Measurements from ENCODE around the gene IL13RA2.

GRCh38 chrX:115023139-115023538 is 5.7 kb upstream of the IL13RA2 start:
- TF ChIP-seq, protein P1, sequence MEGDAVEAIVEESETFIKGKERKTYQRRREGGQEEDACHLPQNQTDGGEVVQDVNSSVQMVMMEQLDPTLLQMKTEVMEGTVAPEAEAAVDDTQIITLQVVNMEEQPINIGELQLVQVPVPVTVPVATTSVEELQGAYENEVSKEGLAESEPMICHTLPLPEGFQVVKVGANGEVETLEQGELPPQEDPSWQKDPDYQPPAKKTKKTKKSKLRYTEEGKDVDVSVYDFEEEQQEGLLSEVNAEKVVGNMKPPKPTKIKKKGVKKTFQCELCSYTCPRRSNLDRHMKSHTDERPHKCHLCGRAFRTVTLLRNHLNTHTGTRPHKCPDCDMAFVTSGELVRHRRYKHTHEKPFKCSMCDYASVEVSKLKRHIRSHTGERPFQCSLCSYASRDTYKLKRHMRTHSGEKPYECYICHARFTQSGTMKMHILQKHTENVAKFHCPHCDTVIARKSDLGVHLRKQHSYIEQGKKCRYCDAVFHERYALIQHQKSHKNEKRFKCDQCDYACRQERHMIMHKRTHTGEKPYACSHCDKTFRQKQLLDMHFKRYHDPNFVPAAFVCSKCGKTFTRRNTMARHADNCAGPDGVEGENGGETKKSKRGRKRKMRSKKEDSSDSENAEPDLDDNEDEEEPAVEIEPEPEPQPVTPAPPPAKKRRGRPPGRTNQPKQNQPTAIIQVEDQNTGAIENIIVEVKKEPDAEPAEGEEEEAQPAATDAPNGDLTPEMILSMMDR (IDR thresholded peaks at IDR 0.05; ENCODE audit: low read depth, low read length, missing input control) = no peak
- TF ChIP-seq GABPA (IDR thresholded peaks at IDR 0.05 in 1 of 2, conservative IDR thresholded peaks at IDR 0.05 in 1 of 2) = no peak
- TF ChIP-seq, protein P2, sequence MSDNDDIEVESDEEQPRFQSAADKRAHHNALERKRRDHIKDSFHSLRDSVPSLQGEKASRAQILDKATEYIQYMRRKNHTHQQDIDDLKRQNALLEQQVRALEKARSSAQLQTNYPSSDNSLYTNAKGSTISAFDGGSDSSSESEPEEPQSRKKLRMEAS (IDR thresholded peaks at IDR 0.05) = no peak
- TF ChIP-seq, protein P3, sequence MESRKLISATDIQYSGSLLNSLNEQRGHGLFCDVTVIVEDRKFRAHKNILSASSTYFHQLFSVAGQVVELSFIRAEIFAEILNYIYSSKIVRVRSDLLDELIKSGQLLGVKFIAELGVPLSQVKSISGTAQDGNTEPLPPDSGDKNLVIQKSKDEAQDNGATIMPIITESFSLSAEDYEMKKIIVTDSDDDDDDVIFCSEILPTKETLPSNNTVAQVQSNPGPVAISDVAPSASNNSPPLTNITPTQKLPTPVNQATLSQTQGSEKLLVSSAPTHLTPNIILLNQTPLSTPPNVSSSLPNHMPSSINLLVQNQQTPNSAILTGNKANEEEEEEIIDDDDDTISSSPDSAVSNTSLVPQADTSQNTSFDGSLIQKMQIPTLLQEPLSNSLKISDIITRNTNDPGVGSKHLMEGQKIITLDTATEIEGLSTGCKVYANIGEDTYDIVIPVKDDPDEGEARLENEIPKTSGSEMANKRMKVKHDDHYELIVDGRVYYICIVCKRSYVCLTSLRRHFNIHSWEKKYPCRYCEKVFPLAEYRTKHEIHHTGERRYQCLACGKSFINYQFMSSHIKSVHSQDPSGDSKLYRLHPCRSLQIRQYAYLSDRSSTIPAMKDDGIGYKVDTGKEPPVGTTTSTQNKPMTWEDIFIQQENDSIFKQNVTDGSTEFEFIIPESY (IDR thresholded peaks at IDR 0.05) = no peak
- no peak for TF ChIP-seq YY1 (IDR thresholded peaks at IDR 0.05)
- TF ChIP-seq TAF1 (conservative IDR thresholded peaks at IDR 0.05) = no peak
- TF ChIP-seq, protein P4, sequence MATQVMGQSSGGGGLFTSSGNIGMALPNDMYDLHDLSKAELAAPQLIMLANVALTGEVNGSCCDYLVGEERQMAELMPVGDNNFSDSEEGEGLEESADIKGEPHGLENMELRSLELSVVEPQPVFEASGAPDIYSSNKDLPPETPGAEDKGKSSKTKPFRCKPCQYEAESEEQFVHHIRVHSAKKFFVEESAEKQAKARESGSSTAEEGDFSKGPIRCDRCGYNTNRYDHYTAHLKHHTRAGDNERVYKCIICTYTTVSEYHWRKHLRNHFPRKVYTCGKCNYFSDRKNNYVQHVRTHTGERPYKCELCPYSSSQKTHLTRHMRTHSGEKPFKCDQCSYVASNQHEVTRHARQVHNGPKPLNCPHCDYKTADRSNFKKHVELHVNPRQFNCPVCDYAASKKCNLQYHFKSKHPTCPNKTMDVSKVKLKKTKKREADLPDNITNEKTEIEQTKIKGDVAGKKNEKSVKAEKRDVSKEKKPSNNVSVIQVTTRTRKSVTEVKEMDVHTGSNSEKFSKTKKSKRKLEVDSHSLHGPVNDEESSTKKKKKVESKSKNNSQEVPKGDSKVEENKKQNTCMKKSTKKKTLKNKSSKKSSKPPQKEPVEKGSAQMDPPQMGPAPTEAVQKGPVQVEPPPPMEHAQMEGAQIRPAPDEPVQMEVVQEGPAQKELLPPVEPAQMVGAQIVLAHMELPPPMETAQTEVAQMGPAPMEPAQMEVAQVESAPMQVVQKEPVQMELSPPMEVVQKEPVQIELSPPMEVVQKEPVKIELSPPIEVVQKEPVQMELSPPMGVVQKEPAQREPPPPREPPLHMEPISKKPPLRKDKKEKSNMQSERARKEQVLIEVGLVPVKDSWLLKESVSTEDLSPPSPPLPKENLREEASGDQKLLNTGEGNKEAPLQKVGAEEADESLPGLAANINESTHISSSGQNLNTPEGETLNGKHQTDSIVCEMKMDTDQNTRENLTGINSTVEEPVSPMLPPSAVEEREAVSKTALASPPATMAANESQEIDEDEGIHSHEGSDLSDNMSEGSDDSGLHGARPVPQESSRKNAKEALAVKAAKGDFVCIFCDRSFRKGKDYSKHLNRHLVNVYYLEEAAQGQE (IDR thresholded peaks at IDR 0.05) = no peak
- no peak for TF ChIP-seq EGR1 (IDR thresholded peaks at IDR 0.05; ENCODE audit: low read depth in 2 of 2)
- TF ChIP-seq ATF3 (IDR thresholded peaks at IDR 0.05) = no peak
- TF ChIP-seq RXRA (IDR thresholded peaks at IDR 0.05) = no peak
- TF ChIP-seq SP1 (IDR thresholded peaks at IDR 0.05) = no peak
- no peak for TF ChIP-seq JUND (IDR thresholded peaks at IDR 0.05)
- TF ChIP-seq RAD21 (IDR thresholded peaks at IDR 0.05) = no peak
- TF ChIP-seq FOXA1 (IDR thresholded peaks at IDR 0.05) = no peak
